Activated T-helper 1 cell treated with anti-CD3 and anti-CD28 coated beads, Interleukin-12 subunit alpha, Interleukin-12 subunit beta, Interleukin-2, Interleukin-4 antibody, amounts not matched to agents 30 ng/mL and 10 ng/mL and 1 ng/mL, durations not matched to agents 14 hours and 24 hours and 36 hours (primary cell): Measurements from ENCODE around the gene NRM. TPM values are rescaled to one million over a fixed set of nuclear protein-coding genes. Genes with fewer than 3 reads are reported as not detected.
A peak's percentile ranks its signal among the peaks of the same experiment; 100 is the strongest.
"Not testable (repeated sequence)": the region's sequence is repeated elsewhere in the genome, so short reads cannot be mapped to it uniquely, and the experiment has no call there.

ENCODE experiments used
- DNase-seq: peaks from one replicate; pipeline ENCODE4 v3.0.0; 2021; ENCODE audit warnings: low spot score
- H3K27ac Mint-ChIP-seq: one replicate; pipeline ENCODE4 v1.8.0; 2021; ENCODE audit warnings: mild to moderate bottlenecking, mixed read lengths
- H3K27me3 Mint-ChIP-seq: one replicate; pipeline ENCODE4 v1.8.0; 2022; ENCODE audit warnings: mild to moderate bottlenecking, moderate library complexity, mixed read lengths; ENCODE audit not compliant: insufficient read depth
- H3K36me3 Mint-ChIP-seq: one replicate; pipeline ENCODE4 v1.8.0; 2021; ENCODE audit warnings: low read depth, mixed read lengths
- H3K4me1 Mint-ChIP-seq: one replicate; pipeline ENCODE4 v1.8.0; 2021; ENCODE audit warnings: low read depth, mixed read lengths
- H3K4me3 Mint-ChIP-seq: one replicate; pipeline ENCODE4 v1.8.0; 2021; ENCODE audit warnings: mild to moderate bottlenecking, moderate library complexity, mixed read lengths
- H3K9me3 Mint-ChIP-seq: one replicate; pipeline ENCODE4 v1.8.0; 2021; ENCODE audit warnings: mixed read lengths
- intact Hi-C: fragments of 100-400 bp; cut with micrococcal nuclease; formaldehyde crosslinking; loops from one replicate; pipeline ENCODE4 v1.15.1; 2024
- total RNA-seq: library from RNA; stranded (reverse); gene quantifications from 2 replicates; pipeline ENCODE4 v1.2.3, GENCODE V29; 2022

NRM gene
- total RNA-seq, 1 donor from 2014 or later: 15.9 TPM

DNA sequence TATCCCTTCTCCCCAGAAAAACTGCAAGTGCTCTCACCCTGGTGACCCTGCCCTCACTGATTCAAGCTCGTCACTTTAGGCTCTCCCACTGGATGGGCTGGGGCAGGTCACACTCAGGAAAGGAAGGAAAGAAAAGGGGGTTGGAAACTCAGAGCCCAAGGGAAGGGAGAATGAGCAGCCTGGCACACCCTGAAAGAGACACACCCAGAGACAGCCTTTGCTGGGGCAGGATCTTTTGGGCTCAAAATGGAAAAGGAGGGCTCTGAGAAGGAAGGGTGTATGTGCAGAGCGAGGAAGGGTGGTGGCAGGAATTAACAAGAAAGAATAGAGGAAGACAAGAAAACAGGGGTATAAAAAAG is 6.8 kb downstream of the NRM start:
- peak overlapping the region; percentile 92 for H3K27ac Mint-ChIP-seq
- H3K27me3 Mint-ChIP-seq: no peaks in the 10 kb centered on the region
- H3K4me1 Mint-ChIP-seq: peaks cover 46% of the 10 kb centered on the region
- peak overlapping the region; percentile 94 for H3K4me3 Mint-ChIP-seq
- intact Hi-C loops: loop anchor here (2.0 to 10.0 kb wide), 4 partner anchors 231 to 808 kb away; partner anchors contain the start of genes POLR1H, PPP1R11, TRIM39 and VARS2
- no peak for DNase-seq
- no peaks in the 10 kb centered on the region for H3K9me3 Mint-ChIP-seq
- H3K36me3 Mint-ChIP-seq: peaks cover 63% of the 10 kb centered on the region

DNA sequence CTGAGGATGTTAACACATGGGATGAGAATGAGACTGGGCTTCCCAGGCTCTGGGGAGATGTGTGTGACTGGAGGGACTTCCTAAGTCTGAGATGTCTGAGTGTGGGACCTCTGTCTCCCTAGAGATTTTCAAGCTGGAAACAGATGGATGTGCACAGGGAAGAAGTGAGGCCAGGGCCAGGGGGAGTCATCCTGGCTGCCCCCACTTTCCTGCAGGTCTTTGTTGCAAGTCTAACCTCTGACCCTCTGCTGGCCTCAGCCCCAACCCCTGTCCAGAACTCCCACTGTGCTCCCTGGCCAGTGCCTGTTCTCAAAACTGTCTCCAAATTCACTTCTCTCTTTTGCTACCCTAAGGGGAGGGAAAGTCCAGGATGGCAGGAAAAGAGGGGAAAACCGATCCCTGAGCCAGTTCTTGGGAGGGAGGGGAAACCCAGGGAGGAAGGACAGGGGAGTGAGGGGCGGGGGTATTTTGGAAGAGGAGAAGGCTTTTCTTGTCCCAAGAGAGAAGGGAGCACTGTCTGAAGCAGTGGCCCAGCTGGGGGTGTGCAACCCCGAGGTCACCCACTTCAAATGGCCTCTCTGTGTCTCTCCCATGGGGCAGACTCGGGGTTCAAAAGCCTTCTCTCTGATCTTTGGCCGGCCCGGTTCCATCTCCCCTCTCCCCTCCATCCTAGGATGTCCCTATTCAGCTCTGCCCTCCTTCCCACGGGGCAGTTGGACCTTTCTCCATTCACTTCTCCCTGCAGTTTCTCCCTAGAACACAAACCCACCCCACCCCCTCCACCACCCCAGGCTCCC is 7.4 kb downstream of the NRM start:
- DNase-seq: no peak
- intact Hi-C loops: loop anchor here (2.0 to 10.0 kb wide), 4 partner anchors 231 to 809 kb away; partner anchors contain the start of genes POLR1H, PPP1R11, TRIM39 and VARS2
- no peaks in the 10 kb centered on the region for H3K27me3 Mint-ChIP-seq
- peaks cover 44% of the 10 kb centered on the region for H3K4me1 Mint-ChIP-seq
- no peaks in the 10 kb centered on the region for H3K9me3 Mint-ChIP-seq
- H3K4me3 Mint-ChIP-seq: peak overlapping the region; percentile 94
- H3K36me3 Mint-ChIP-seq: peaks cover 66% of the 10 kb centered on the region
- H3K27ac Mint-ChIP-seq: peak overlapping the region; percentile 92

DNA sequence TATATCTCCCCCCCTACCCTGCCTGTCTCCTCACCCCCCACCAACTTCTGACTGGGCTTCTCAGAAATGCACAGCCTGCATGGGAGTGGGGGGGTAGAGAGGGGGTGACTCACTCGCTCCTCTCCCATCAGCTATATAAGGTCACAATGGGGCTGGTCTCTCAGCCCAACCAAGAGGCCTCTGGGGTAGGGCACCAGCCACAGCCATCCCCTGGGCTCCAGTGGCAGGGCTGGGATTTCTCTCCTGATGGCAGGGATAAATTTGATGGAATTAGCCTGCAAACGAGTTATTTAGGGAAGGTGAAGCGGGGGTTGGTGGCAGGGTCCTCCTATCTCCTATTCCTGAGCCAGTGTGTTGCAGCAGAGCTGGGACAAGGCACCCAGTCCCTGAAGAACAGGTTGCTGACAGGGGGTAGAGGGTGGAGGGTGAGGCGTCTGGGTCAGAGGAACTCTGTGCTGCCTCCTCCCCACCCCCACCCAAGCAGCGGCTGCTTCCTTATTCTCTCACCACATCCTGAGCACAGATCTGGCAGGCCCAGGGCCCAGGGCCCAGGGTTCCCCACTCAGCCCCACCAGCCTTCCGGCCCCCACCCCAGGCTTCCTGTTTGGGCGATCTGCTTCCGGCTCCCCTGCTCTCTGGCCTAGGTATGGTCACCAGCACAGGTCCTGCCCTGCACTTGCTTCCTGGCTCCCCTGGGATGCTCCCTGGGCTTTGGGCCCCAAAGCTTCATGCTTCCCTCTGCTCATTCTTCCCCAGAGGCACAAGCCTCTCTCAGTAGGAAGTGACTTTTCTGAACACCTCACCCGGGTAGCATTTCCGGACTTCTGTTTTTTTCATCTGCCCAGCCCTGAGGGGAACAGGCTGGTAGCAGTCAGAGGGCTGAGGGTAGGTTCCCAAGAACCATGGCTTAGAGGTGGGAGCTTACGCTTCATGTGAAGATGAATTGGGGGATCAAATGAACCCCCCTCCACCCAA is 8.4 kb downstream of the NRM start:
- intact Hi-C loops: loop anchor here (1.0 to 10.0 kb wide), 10 partner anchors 8 to 810 kb away; partner anchors contain the start of genes DHX16, MDC1, MRPS18B and NRM
- H3K27me3 Mint-ChIP-seq: no peaks in the 10 kb centered on the region
- peak overlapping the region; percentile 94 for H3K4me3 Mint-ChIP-seq
- peaks cover 66% of the 10 kb centered on the region for H3K36me3 Mint-ChIP-seq
- H3K27ac Mint-ChIP-seq: peak overlapping the region; percentile 92
- no peaks in the 10 kb centered on the region for H3K9me3 Mint-ChIP-seq
- H3K4me1 Mint-ChIP-seq: peaks cover 35% of the 10 kb centered on the region
- DNase-seq: peak; percentile 86

DNA sequence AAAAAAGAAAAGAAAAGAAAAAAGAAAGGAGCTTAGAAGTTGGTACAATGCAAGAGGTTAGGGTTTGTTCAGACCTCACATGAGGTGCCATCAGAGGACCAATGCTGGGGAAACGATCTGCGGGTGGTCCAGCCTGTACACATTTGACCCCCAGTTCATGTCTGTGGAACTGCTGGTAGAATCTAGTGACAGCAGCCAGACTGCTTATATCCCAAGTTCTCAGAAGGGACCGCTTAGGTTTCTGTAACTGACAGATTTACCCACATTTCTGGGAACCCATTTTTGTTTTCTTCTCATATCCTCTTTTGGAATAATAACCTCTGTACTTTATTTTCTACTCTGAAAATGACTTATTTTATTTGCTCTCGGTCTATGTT is 9.0 kb downstream of the NRM start:
- Mint-ChIP-seq H3K36me3 (peaks cover 70% of the 10 kb centered on the region), H3K4me1 (peaks cover 35% of the 10 kb centered on the region), H3K9me3 (no peaks in the 10 kb centered on the region), H3K27me3 (no peaks in the 10 kb centered on the region), H3K4me3 (peak overlapping the region; percentile 94), H3K27ac (peak overlapping the region; percentile 92)
- no peak for DNase-seq
- intact Hi-C loops: loop anchor here (1.0 to 10.0 kb wide), 10 partner anchors 8 to 811 kb away; partner anchors contain the start of genes DHX16, MDC1, MRPS18B and NRM

DNA sequence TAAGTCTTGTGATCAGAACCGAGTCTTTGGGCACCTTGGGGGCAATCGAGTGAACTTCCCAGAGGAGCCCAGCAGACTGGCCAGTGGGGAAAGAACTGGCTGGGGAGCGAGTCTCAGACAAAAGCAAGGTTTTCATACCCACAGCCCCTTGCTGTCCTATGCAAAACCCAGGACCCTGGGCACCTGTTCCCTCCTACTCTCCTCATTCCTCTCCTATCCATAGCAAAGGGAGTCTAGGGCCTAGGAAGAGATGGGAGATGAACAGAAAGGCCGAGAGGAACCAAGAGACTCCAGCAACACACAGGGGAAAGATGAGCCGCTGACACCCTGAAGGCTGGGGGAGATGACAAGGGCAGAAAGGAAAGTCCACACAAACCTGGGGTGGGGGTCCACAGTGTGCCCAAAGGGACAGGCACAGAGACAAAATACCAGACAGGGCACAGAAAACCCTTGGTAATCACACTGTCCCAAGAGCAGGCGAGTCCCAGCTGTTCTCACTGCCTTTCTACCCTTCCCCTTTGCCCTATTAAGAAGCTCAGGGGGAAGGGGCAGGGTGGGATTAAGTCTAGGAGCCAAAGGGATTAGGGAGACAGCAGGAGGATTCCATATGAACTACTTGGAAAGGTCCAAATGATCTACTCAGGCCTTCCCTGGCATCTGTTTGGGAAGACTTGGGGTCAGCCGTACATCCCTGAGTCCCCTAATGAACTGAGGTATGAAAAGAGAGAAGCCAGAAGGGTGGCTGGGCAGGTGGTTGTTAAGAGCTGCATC is 10.8 kb downstream of the NRM start:
- H3K36me3 Mint-ChIP-seq: peaks cover 70% of the 10 kb centered on the region
- H3K27me3 Mint-ChIP-seq: no peaks in the 10 kb centered on the region
- peaks cover 28% of the 10 kb centered on the region for H3K4me1 Mint-ChIP-seq
- no peaks in the 10 kb centered on the region for H3K9me3 Mint-ChIP-seq
- H3K27ac Mint-ChIP-seq: peak overlapping the region; percentile 72
- H3K4me3 Mint-ChIP-seq: peak overlapping the region; percentile 94
- intact Hi-C loops: loop anchor here (1.0 to 10.0 kb wide), 8 partner anchors 11 to 812 kb away; partner anchors contain the start of genes POLR1H, PPP1R11 and TRIM39
- no peak for DNase-seq

DNA sequence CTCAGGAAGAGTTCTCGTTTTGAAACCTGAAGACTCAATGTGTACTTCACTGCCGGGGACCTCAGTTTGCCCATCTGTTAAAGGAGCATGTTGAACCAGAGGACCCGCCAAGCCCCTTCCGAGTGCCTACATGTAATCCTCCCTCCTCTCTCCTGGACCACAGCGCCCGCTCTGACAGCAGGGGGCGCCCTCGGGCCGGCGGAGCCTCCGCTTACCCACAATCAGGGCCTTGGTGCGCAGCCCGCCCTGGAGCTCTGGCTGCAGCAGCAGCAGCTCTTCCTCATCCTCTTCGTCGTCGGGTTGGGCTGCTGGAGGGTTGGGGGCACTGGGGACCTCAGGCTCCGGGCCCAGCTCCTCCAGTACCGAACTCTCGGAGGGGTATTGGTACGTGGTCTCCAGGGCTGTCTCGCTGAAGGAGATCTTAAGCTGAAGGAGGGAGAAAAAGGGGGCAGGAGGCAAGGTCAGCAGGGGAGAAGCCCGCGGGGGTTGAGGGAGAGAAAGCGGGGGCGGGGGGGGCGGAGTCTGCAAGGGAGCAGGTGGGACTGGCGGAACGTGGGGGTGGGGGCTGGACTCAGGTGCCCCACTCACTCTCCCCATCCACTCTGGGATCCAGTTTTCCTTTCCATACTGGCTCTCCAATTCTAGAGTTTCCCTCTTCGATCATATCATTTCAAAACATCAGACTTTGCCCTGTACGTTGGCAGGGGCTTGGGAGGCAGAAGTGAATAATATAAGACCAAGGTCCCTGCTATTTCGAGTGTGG is 11.6 kb downstream of the NRM start:
- Mint-ChIP-seq H3K4me1 (peaks cover 26% of the 10 kb centered on the region), H3K4me3 (peak overlapping the region; percentile 94), H3K27ac (peak overlapping the region; percentile 90), H3K36me3 (peaks cover 64% of the 10 kb centered on the region), H3K27me3 (no peaks in the 10 kb centered on the region), H3K9me3 (no peaks in the 10 kb centered on the region)
- intact Hi-C loops: loop anchor here (1.0 kb wide), 5 partner anchors 12 to 408 kb away; no protein-coding TSS in a partner anchor
- peak; percentile 85 for DNase-seq

DNA sequence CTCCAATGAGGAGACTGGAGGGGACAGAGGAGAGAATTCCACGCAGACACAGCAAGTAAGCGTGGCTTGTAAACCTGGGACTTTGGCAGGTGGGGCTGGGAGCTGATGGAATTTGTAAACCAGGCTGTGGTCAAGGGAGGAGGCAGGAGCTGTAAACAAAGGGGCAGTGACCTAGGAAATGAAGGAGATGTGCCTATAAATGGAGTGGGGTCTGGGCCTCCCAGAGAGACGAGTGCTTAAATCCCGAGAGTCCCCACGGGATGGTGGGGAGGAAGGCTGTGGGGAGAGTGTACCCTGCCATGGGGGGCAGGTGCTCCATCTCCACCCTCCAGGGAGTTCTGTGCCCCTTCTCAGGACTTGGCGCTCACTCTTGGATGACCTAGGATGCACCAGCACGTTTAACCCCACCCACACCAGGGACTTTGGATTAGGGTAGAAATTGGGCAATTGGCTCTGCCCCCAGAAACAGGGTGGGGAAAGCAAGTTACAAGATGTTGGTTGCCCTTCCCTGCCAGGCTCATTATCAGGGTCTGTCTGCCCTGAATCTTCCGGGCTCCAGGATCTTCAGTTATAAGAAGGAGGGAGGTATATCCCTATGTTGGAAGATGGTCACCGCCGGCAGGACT is 14.0 kb downstream of the NRM start:
- peak overlapping the region; percentile 20 for H3K4me3 Mint-ChIP-seq
- no peak overlapping the region for H3K27ac Mint-ChIP-seq
- no peaks in the 10 kb centered on the region for H3K9me3 Mint-ChIP-seq
- no peaks in the 10 kb centered on the region for H3K27me3 Mint-ChIP-seq
- no peak for DNase-seq
- intact Hi-C loops: no loop called here
- peaks cover 37% of the 10 kb centered on the region for H3K4me1 Mint-ChIP-seq
- peaks cover 46% of the 10 kb centered on the region for H3K36me3 Mint-ChIP-seq

DNA sequence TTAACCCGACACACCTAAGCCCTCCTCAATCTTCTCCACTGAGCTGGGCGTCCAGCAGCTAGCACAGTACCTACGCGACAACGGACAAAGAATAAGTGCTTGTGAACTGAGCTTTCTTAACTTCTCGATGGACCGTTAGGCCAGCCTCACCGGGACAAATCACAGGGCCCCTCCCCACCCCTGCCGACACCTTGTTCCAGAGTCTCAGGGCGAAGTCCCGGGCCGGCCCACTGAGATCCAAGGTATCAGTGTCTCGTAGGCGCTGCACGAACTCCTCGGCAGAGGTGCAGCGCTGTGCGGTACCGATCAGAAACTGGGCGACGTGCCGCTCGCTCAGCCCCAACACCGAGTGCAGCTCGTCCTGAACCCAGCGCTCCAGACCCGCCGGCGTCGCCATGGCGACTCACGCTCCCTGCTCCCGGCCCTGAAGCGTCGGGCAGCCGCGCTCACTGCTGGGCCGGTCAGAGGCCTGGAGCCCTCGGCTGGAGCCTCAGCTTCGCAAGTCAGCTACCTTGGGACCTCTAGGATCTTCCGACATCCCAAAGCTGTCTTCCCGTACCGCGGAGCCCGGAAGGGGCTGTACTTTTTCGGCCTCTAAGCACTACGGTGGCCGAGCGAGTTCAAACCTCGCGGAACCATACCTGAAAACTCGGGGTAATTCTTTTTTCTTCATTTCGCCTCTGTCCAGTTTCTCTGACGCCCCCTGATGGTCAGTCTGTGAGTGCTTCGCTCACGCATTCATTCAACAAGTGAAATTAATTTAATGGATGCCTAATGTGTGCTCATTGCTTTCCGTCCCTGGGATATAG is 18.1 kb downstream of the NRM start, which contains the start of gene DHX16:
Gene DHX16 (minus strand): TSS at position 562 of the 809 bp plus-strand sequence. CDS start 165 bp downstream, at position 397.
- Mint-ChIP-seq H3K27ac (peak within 1 kb of the TSS; percentile 76), H3K4me1 (peaks cover 28% of the 10 kb centered on the region), H3K9me3 (no peaks in the 10 kb centered on the region), H3K4me3 (peak within 1 kb of the TSS; percentile 87), H3K36me3 (peaks cover 31% of the 10 kb centered on the region), H3K27me3 (no peaks in the 10 kb centered on the region)
- DNase-seq: peak; percentile 85
- intact Hi-C loops: loop anchor here (1.0 to 5.0 kb wide), 8 partner anchors 10 to 325 kb away; partner anchors contain the start of genes ATAT1, C6orf136, GTF2H4 and MDC1

DNA sequence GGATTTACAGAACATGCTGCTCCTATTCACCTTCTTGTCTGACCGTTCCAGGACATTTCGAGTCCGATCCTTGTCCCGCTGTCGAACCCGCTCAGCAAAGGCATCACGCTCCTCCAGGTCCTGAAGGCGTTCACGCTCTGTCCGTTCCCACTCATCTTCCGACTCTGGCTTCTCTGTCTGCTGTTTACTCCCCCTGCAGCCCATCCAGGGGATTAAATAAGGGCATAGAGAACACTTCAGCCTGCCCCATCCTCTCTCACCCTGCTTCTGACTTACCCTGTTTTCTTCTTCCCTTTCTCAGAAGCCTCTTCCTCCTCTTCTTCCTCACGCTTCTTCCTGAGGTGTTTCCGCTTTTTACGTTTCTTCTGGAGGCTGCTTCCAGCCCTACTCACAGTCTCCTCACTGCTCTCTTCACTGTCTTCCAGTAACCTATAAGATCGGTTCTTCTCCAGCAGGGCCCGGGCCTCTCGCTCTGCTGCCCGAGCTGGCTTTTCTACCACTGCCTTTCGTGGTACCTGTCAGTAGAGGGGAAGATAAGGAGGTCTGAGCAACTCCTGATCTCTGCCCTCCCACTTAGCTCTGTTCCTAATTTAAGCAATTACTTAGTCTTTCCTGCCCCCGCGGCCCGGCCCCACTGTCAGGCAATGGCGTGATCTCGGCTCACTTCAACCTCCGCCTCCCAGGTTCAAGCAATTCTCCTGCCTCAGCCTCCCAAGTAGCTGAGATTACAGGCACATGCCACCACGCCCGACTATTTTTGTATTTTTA is 19.8 kb downstream of the NRM start:
- Mint-ChIP-seq H3K27me3 (no peaks in the 10 kb centered on the region), H3K9me3 (no peaks in the 10 kb centered on the region), H3K4me1 (peaks cover 38% of the 10 kb centered on the region), H3K4me3 (peak overlapping the region; percentile 87), H3K27ac (peak overlapping the region; percentile 25), H3K36me3 (peaks cover 24% of the 10 kb centered on the region)
- no peak for DNase-seq
- intact Hi-C loops: loop anchor here (5.0 kb wide), 3 partner anchors 189 to 324 kb away; partner anchors contain the start of genes GTF2H4 and RPP21

DNA sequence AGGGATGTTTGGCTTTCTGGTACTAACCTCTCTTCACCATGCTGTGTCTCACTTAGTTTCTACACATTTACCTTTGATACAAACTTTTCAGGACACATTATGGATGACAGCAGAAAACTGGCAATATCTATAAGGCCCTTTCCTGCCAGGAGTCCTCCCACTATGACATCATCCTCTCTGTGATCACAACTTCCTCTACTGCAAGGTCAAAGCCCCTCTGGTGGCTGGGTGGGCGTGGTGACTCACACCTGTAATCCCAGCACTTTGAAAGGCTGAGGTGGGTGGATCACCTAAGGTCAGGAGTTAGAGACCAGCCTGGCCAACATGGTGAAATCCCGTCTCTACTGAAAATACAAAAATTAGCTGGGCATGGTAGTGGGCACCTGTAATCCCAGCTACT is 24.5 kb downstream of the NRM start:
- H3K9me3 Mint-ChIP-seq, intact Hi-C loops, H3K27ac Mint-ChIP-seq, H3K4me3 Mint-ChIP-seq, DNase-seq, H3K27me3 Mint-ChIP-seq: not testable (repeated sequence)
- Mint-ChIP-seq H3K36me3 (peaks cover 46% of the 10 kb centered on the region), H3K4me1 (peaks cover 26% of the 10 kb centered on the region)
